NCI-H2227 (cell line): ENCODE measurements around the gene TTC27.
A peak's percentile ranks its signal among the peaks of the same experiment; 100 is the strongest.
"Not testable (repeated sequence)": the region's sequence is repeated elsewhere in the genome, so short reads cannot be mapped to it uniquely, and the experiment has no call there.

ENCODE experiments used
- DNase-seq: peaks from one replicate; lab custom pipeline; 2025; ENCODE audit not compliant: unreplicated experiment; lab: John Stamatoyannopoulos, UW

Gene TTC27

DNA sequence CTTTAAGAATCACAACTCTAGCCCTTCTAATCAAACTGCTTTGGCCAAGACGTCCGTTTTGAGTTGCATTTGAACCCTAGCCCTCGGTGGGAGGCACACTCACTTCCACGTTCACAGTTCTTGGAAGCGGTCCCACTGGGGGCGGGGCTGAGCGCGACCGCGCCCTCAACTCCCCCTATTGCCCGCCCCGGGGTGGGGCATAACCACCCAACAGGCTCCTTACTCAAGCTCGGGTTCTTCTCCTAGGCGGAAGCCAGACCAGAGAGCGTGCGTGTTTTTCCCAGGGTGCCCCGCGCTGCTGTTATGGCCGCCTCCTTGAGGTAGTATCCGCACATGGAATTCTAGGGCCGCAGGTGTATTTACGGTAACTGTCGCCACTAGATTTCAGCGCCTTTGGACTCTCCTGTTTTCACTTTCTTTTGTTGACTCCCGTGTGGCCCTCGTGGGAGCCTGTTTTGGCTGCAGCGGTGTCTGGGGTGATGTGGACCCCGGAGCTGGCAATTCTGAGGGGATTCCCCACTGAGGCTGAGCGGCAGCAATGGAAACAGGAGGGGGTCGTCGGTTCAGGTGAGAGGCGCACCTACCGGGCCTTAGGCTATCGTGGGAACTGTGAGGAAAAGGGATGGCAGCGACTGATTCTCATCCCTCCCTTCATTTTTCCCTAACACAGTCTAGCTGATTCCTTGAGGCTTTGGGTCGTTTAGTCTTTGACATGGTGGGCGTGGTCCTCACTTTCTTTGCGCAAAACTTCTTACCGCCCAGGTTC lies at the start of gene TTC27:
TSS of gene TTC27 (plus strand) at position 237 of the 766 bp plus-strand sequence. CDS start at position 480, 243 bp downstream.
- DNase-seq, result peak; percentile 97

DNA sequence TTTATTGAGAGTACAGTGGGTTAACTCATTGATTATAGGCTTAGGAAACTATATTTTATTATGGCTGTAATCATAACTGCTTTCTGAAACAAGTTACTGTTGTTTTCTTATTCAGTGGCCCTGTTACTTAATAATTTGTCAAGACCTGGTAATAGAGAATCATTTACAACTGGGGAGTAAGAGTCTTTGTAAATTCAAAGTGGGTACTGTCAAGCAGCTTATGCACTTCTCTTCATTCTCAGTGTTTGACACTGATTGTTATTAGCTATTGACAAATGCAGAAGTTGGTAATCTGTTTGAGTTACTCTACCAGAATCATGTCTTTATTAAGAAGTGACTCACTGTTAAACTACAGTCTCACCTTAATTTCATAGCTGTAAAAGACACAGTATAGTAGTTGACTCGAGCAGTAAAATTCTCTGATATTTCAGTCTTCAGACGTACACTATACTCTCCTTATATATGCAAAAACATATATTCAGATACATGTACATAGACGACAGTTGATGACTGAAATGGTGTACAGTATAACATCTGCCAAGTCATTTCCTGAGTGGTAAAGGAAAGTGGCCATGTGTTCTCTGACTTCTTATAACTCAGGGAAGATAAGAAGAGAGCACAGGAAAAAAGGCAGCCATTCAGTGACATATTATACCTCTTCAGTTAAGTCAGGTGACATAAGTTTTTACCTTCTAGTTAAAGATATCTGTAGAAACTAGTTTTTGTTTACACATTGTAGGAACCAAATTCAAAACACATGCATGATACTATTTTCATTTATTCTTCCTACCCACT lies 36.0 kb upstream of the TTC27 start:
- DNase-seq, result no peak

DNA sequence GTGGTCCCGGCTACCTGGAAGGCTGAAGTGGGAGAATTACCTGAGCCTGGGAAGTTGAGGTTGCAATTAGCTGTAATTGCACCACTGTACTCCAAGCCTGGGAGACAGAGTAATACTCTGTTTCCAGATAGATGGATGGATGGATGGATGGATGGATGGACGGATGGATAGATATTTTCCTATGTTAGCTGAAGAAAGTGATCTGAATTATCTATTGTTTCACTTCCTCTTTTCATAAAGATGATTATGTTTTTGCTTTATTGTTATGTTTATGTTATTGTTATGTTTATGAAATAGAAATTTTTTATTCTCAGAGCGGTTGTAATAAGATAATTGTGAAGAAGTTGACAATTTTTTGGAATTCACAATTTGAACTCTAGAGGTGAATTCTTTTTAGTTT lies 33.3 kb upstream of the TTC27 start:
- no peak for DNase-seq

DNA sequence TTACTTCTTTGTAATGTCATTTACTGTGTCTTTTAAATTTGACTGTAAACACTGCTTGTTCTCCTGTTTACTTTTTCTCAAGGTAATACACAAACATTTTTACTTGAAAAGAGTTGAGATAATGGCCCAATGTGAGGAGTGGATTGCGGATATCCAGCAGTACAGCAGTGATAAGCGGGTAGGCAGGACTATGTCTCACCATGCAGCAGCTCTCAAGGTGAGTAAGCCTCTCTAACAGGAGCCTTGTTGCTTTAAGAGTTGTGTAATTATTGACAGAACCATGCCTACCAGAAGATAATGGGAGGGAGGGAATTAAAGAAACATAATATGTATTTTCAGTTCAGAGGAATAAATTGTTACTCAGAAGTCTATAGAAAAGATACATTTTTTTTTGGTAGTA lies 16.5 kb upstream of the TTC27 start:
- no peak for DNase-seq

DNA sequence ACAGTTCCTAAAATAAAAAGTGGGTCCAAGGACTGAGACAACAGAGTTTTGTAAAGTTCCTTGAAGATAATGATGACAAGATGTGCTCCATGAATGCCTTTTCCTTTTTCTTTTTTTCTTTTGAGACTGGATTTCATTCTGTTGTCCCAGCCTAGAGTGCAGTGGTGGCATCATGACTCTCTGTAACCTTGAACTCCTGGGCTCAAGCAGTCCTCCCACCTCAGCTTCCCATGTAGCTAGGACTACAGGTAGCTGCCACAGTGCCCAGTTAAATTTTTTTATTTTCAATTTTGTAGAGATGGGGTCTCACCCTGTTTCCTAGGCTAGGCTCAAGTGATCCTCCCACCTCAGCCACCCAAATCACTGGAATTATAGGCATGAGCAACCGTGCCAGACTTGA lies 16.1 kb upstream of the TTC27 start:
- no peak for DNase-seq

DNA sequence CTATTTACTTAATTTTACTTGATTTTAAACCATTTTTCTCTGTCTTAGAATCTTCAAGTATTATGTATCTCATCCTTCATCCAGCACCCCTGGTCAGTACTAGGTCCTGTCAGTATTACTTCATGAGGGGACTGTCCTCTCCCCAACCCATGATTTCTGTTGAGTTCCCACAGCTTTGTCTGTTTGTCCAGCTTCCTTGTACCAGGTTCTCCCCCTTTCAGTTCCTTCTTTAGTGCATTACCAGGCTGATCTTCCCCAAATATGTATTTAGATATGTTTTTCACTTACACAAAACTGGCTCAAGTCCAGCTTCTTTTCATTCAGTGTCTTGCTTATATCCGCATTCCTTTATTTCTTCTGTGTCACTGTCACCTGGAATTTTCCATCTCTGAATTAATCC lies 13.8 kb upstream of the TTC27 start:
- no peak for DNase-seq

DNA sequence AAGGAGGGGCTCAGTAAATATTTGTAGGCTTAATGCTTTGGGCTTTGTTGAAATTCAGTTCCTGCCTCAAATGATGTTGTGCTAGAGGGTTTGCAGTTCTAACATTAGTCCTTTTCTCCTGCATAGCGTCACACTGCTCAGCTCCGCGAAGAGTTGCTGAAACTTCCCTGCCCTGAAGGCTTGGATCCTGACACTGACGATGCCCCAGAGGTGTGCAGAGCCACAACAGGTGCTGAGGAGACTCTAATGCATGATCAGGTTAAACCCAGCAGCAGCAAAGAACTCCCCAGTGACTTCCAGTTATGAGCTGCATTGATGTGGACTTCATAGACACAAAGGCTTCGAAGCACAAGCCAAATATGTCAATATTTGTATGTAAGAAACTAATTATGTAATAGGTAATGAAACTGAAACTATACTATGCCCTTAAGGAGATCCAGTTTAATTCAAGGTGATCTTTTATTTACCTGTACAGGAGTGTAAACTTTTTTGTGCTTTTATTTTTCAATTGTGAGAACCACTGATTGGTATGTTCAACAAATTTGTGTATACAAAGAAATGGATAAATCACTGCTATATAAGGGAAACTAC lies 10.2 kb upstream of the TTC27 start:
- no peak for DNase-seq

DNA sequence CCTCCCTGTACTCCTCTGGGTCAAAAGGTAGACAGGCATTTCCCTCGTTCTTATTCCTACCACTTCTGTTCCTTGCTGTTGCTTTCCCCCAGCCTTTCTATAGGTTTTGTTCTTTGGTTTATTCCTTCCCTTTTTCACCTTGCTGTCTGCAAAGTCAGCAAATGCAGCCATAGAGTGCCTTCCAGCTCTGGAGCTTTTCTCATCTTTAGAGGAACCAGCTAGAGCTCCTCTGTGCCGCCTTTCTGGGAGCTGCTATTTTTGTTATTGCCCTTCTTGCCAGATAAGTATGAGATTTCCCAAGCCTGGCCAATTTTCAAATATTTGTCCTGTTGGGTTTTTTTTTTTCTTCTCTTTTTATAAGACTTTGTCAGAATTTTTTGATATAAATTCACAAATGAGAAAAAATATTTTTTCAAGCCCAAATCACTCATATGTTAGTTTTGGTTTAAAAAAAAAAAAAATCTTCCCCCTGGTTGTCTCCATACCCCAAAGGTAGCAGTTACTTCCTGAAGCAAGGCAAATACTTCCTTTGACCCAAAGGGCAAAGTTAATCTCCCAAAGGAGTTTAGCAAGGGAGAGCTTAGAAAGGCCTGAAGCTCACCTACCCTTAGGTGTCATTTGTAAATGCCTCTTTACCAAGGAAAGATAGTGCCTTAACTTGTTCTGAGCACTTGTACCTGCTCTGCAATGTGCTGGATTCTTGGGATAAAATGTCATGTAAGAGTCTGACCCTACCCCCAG lies 5.1 kb upstream of the TTC27 start:
- no peak for DNase-seq

DNA sequence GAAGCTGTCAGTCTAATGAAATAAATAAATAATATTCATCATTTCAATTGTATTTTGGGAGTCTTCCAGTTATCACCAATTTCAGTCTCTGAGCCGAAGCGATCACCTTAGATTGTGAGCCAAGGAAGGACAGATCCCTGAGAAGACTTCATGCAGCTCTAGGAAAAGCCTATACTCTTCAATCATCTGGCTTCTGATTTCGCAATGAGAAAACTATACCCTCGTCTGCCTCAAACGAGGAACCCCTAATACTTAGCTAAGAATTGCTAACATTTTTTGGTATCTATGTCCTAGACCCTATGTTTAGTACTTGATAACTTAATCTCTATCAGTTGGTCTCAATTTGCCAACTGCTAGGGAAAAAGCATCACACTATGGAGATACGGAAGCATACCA lies 4.5 kb upstream of the TTC27 start:
- DNase-seq, result no peak

DNA sequence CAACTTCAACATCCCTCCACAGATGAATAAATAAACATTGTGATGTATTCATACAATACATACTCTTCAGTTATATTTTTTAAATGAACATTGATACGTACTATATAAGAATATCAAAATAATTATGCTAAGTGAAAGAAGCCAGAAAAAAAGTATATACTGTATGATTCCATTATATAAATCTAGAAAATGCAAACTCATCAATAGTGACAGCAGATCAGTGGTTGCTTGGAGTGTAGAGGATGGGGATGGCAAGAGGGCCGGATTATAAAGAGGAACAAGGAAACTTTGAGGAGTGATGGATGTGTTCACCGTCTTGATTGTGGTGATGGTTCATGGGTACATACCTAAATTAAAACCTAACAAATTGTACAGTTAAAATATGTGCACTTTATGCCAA lies 3.0 kb upstream of the TTC27 start:
- no peak for DNase-seq

DNA sequence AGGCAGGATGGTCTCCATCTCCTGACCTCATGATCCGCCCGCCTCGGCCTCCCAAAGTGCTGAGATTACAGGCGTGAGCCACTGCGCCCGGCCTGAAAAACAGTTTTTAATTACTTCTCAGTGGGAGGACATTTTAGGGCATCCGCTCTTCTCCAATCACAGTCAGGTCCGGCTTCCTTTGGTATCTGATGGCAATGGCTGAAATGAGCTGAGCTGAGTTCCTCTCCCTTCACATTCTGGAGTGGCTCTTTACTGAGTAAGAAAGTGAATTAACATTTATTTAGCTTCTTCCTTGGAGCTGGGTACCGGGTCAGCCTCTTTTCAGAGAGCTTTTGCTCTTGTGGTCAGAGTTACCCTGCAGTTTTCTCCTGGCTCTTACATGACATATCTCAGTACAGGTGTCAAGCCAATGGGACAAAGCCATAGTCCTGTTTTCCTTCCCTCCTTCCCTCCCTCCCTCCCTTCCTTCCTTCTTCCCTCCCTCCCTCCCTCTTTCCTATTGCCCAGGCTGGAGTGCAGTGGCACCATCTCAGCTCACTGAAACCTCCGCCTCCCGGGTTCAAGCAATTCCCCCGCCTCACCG lies 1.1 kb upstream of the TTC27 start:
- peak; percentile 30 for DNase-seq

DNA sequence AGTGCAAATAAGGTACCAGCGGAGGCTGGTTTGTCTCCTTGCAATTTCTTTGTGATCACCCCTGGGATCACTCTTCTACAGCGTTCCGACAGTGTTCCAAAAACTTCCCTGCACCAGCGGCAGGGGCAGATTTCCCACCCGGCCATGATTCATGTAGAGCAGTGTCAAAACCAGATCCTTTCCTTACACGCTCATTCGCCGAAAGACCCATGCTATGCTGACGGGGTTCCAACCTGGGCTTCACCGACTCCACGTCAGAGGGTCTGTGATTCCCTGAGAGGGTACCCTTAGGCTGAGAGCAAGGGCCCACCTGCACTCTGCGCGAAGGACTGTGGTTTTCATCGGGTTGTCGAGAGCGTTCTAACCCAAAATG lies 423 bp upstream of the TTC27 start:
- peak; percentile 83 for DNase-seq

DNA sequence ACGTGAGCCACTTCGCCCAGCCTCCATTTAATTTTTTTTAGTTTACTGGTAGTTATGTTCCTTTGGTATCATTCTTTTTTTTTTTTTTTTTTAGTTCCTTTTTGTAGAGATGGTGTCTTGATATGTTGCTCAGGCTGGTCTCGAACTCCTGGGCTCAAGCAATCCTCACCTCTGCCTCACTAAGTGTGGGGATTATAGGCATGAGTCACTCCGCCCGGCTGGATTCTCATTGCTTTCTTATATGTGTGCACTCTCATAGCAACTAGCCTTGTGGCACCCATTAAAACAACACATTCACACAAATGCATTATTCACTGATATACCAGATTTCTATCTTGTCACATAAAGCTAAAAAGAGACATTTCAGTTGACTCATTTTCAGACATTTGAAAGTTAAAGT lies 4.2 kb downstream of the TTC27 start:
- no peak for DNase-seq

DNA sequence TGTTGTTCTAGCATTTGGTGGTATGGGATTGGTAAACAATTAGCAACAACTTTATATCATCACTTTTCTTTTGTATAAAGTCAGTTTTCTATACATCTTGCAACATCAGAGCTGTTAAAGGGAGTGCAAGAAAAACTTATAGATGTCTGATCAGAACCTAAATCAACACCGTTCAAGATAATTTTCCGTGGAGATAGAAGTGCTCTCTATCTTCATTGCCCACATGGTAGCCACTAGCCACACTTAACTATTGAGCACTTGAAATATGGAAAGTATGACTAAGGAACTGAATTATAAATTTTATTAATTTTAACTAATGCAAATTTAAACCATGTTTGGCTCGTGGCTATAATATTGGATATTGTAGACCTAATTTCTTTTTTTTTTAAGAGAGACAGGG lies 5.2 kb downstream of the TTC27 start:
- DNase-seq, result no peak

DNA sequence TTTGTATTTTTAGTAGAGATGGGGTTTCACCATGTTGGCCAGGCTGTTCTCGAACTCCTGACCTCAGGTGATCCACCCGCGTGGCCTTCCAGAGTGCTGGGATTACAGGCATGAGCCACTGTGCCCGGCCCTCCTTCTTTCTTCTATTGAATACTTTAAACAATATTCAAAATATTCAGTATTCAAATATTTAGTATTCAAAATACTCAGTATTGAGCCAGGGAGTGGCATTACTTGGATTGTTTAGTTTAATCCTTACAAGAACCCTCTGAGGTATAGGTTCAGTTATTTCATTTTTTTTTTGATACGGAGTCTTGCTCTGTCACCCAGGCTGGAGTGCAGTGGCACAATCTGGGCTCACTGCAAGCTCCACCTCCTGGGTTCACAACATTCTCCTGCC lies 10.7 kb downstream of the TTC27 start:
- DNase-seq, result not testable (repeated sequence)

DNA sequence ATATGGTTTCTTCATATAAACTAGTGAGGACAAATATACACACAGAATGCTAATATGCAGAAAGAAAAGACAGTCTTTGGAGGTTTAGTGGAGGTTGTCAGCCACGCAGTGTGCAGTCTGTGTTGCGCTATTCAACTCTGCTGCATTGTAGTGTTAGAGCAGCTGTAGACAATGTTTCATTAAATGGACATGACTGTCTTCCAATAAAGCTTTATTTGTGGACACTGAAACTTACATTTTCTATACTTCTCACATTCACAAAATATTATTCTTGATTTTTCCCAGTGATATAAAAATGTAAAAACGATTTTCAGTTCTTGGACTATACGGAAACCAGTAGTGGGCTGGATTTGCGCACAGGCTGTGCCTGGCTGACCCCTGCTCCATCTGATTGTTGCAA lies 13.3 kb downstream of the TTC27 start:
- DNase-seq, result no peak

DNA sequence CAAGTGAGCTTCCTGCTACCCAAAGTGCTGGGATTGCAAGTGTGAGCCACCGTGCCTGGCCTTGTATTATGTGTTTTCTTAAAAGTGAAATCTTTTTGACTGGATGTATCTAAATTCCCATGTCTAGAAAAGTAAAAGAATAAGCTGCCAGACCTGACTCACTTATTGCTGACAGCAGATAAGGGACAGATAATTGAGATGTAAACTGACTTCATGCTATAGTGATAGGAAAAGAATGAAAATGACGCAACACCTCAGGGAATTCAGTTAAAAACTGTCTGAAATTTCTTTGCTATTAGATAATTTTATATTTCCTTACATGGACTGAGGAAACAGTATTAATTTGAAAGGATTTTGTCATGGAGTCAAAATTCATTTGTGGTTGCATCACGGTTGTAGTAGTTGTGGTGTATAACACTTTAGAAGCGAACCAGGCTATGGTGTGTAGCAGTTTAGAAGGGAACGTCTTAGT lies 19.4 kb downstream of the TTC27 start:
- no peak for DNase-seq

DNA sequence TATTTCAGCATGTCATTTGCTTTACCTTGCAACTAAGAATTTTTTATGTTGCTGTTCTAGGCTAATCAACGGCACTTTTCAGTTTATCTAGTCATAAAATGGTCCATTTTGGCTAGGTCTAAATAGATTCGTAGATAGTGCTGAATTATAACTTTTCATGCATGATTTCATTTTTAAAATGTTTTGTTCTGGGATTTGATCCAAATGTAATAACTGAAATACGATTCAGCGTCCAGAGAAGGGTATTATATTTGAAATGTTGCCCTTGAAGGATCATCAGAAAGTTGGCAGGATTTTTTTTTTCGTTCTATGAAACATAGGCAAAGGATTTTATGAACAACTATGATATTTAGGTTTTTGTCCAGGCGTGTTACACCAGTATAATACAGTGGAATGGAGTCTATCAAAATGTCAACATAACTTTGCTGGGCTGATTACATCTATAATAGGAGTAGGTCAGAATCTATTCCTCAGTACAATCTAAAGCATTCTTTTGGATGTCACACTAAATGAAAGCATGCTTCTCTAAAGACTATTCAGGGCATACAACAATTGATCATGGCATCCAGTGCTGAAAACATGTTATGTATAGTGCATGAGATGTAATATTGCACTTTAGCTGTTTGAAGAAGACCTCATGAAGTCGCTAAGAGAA lies 24.8 kb downstream of the TTC27 start:
- no peak for DNase-seq

DNA sequence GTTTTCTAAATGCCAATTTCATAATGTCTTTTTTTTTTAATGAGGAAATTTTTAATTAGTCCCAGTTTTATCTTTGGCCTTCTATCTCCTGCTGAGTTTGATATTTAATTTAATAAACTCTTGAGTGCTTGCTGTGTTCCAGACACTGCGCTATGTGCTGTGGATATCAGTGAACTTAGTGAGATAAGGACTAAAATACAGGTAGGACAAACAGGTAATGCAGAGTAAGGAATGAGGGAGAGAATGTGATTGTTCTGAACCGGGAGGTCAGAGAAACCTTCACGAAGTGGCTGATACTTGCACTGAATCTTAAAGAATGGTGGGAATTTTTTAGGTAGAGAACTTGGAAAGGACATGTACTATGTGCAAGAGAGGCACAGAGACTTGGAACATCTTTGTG lies 28.2 kb downstream of the TTC27 start:
- no peak for DNase-seq

DNA sequence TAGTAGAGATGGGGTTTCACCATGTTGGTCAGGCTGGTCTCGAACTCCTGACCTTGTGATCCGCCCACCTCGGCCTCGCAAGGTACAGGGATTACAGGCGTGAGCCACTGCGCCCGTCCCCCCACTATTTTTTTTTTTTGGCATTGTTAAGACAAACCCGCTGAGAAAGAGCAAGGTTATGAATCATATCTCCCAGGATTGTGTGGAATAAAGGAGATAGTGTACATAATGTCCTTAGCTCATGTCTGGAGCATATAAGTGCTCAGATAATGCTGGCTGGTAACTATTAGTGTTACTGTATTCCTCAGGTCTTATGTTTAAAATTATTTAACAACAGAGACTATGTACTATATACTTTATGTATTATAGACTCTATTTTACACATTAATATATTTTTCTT lies 36.0 kb downstream of the TTC27 start:
- no peak for DNase-seq

DNA sequence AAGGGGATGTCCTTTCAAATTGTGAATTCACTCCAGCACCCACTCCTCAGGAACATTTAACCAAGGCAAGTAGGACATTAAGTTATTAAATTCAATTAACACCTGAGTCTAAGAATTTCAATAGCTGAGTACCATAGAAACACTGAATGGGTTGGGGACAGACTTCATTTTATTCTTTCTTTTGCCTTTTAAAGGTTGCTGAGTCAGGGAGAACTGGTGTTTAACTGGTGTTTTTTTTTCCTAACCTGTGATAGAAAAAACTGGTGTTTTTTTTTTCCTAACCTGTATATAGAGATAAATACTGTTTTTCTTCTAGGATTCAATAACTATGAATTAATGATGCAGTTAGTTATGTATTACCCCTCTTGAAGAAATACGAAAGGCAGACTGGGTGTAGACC lies 38.9 kb downstream of the TTC27 start:
- DNase-seq, result no peak
